ENCODE measurements around the gene CDKL1.
A peak's percentile ranks its signal among the peaks of the same experiment; 100 is the strongest.
"Not testable (repeated sequence)": the region's sequence is repeated elsewhere in the genome, so short reads cannot be mapped to it uniquely, and the experiment has no call there.

CDKL1 gene

GRCh38 chr14:50321009-50321660 lies 75.5 kb downstream of the CDKL1 start:
- peak; percentile 90 for DNase-seq

- no peak for DNase-seq
Measured at GRCh38 chr14:50320283-50320682, 76.4 kb downstream of the CDKL1 start.

GRCh38 chr14:50319721-50320120 lies 77.0 kb downstream of the CDKL1 start:
- DNase-seq, result no peak

GRCh38 chr14:50319293-50319692 lies 77.4 kb downstream of the CDKL1 start:
- no peak for DNase-seq

GRCh38 chr14:50318031-50318626 lies 78.6 kb downstream of the CDKL1 start:
- DNase-seq, result no peak

- DNase-seq, result not testable (repeated sequence)
Measured at GRCh38 chr14:50314098-50314497, 82.6 kb downstream of the CDKL1 start.

GRCh38 chr14:50312734-50313054 lies 84.0 kb downstream of the CDKL1 start:
- DNase-seq, result peak; percentile 91

GRCh38 chr14:50311972-50312733 lies 84.5 kb downstream of the CDKL1 start, which contains the start of the genes DMAC2L and L2HGDH:
TSS of gene DMAC2L (plus strand) at chr14:50312324. CDS start at chr14:50321488, 9,164 bp downstream.
TSS of gene L2HGDH (minus strand) at chr14:50312229. CDS start at chr14:50312150, 79 bp downstream.
- DNase-seq, result peak; percentile 99

GRCh38 chr14:50311337-50311971 lies 85.2 kb downstream of the CDKL1 start:
- peak; percentile 95 for DNase-seq

GRCh38 chr14:50310445-50310844 lies 86.2 kb downstream of the CDKL1 start:
- no peak for DNase-seq

- DNase-seq, result no peak
Measured at GRCh38 chr14:50308363-50308915, 88.2 kb downstream of the CDKL1 start.

GRCh38 chr14:50303744-50304471 lies 92.8 kb downstream of the CDKL1 start:
- DNase-seq, result peak; percentile 42

GRCh38 chr14:50301914-50302313 lies 94.8 kb downstream of the CDKL1 start:
- no peak for DNase-seq

- no peak for DNase-seq
Measured at GRCh38 chr14:50299585-50299984, 97.1 kb downstream of the CDKL1 start.

- no peak for DNase-seq
Measured at GRCh38 chr14:50290306-50290705, 106.4 kb downstream of the CDKL1 start.

- DNase-seq, result no peak
Measured at GRCh38 chr14:50288146-50288545, 108.5 kb downstream of the CDKL1 start.

GRCh38 chr14:50285861-50286260 lies 110.8 kb downstream of the CDKL1 start:
- DNase-seq, result no peak
